Panc1 (cell line): Measurements from ENCODE around the gene ATXN3L. TPM values are rescaled to one million over a fixed set of nuclear protein-coding genes. Genes with fewer than 3 reads are reported as not detected.

Experiments used
- ATAC-seq: fragments of 200-7000 bp; cut with Tn5 transposase; 2 replicates; pipeline ENCODE4 v1.9.1; 2020; ENCODE audit warnings: mild to moderate bottlenecking, moderate library complexity
- BruUV-seq: library from RNA; stranded (reverse); fragments of 400-500 nt; replicated peaks from 2 replicates; lab custom pipeline; 2021; lab: Mats Ljungman, UMichigan
- CTCF ChIA-PET: fragments of 300-600 bp; sonication (Branson Sonifier 250); formaldehyde crosslinking; loops from one replicate; lab custom pipeline; 2022; ENCODE audit warnings: antibody characterized with exemption; lab: Charles Lee
- POLR2A ChIA-PET: fragments of 300-600 bp; sonication (Branson Sonifier 250); formaldehyde crosslinking; loops from one replicate; lab custom pipeline; 2022; ENCODE audit warnings: antibody characterized with exemption; lab: Charles Lee
- DNase-seq: peaks from one replicate; pipeline ENCODE4 v3.0.0-alpha.2; 2010; ENCODE audit warnings: low read depth, low spot score
- H3K27ac ChIP-seq: 2 replicates; pipeline ENCODE4 v1.5.1; 2011; ENCODE audit warnings: mild to moderate bottlenecking, low read length, inconsistent platforms
- H3K27me3 ChIP-seq: fragments of 200-500 bp; sonication (Bioruptor generic); 2 replicates; pipeline ENCODE4 v1.6.0; 2014; ENCODE audit warnings: low read length, inconsistent platforms; ENCODE audit not compliant: control insufficient read depth, insufficient read depth
- H3K36me3 ChIP-seq: fragments of 200-500 bp; sonication (Bioruptor generic); 2 replicates; pipeline ENCODE4 v1.5.1; 2014; ENCODE audit warnings: inconsistent platforms, mild to moderate bottlenecking, low read length, moderate library complexity; ENCODE audit not compliant: control insufficient read depth, insufficient read depth
- H3K4me1 ChIP-seq: 2 replicates; pipeline ENCODE4 v1.5.1; 2011; ENCODE audit warnings: inconsistent platforms, mild to moderate bottlenecking, low read length, moderate library complexity; ENCODE audit not compliant: control insufficient read depth, insufficient read depth
- H3K4me3 ChIP-seq, 2 experiments: 2 replicates each; pipeline ENCODE4 v1.5.1; 2011 to 2012; ENCODE audit warnings: low read depth in 2 of 2, low read length in 2 of 2, mild to moderate bottlenecking in 2 of 2, inconsistent platforms in 1 of 2, moderate library complexity in 1 of 2
- H3K9me3 ChIP-seq: fragments of 200-500 bp; sonication (Bioruptor generic); 2 replicates; pipeline ENCODE4 v1.5.1; 2014; ENCODE audit warnings: low read depth, mild to moderate bottlenecking, inconsistent platforms, low read length, moderate library complexity; ENCODE audit not compliant: control insufficient read depth, insufficient read depth
- CTCF ChIP-seq: fragments of 450-650 bp; IDR thresholded peaks from 2 replicates; pipeline ENCODE4 v1.5.1; 2017; ENCODE audit warnings: mild to moderate bottlenecking
- POLR2AphosphoS5 ChIP-seq: IDR thresholded peaks from 2 replicates; pipeline ENCODE4 v1.6.1; 2012; ENCODE audit warnings: mild to moderate bottlenecking, low read depth, low read length, moderate library complexity
- REST ChIP-seq, 2 experiments: IDR thresholded peaks; 2 replicates each; pipeline ENCODE4 v1.6.1; 2011 to 2012; ENCODE audit warnings: low read depth in 2 of 2, control low read depth in 1 of 2, low read length in 1 of 2, mild to moderate bottlenecking in 1 of 2, moderate library complexity in 1 of 2; ENCODE audit not compliant: insufficient read depth in 1 of 2
- SIN3A ChIP-seq: IDR thresholded peaks from 2 replicates; pipeline ENCODE4 v1.6.1; 2012; ENCODE audit warnings: low read depth, mild to moderate bottlenecking, low read length, moderate library complexity, borderline replicate concordance; ENCODE audit not compliant: insufficient read depth
- TCF7L2 ChIP-seq: IDR thresholded peaks from 2 replicates; pipeline ENCODE4 v1.6.1; 2011; ENCODE audit warnings: mild to moderate bottlenecking, low read depth, low read length, inconsistent platforms
- in situ Hi-C: cut with HindIII; loops from 2 replicates; pipeline ENCODE4 v1.10.0; 2016; ENCODE audit warnings: low sequenced_read_pairs, low pct_unique_long_range_greater_than_20kb
- intact Hi-C: fragments of 100-400 bp; cut with micrococcal nuclease; formaldehyde crosslinking; loops from one replicate; pipeline ENCODE4 v1.10.0; 2022; ENCODE audit not compliant: unreplicated experiment
- total RNA-seq: library from RNA; stranded (reverse); gene quantifications from one replicate; pipeline ENCODE4 v1.2.1, GENCODE V29; 2021; ENCODE audit not compliant: unreplicated experiment

ATXN3L gene
- total RNA-seq, 1 experiment from 2014 or later: not detected

GRCh38 chrX:13271511-13271910 lies 48.3 kb downstream of the ATXN3L start:
- TF ChIP-seq CTCF (no peak), REST (IDR thresholded peaks at IDR 0.05; ENCODE audit: insufficient read depth in 1 of 2, low read depth in 2 of 2, low read length in 1 of 2) (no peak), POLR2AphosphoS5 (no peak), SIN3A (no peak)
- no peaks in the 10 kb centered on the region for H3K36me3 ChIP-seq
- POLR2A ChIA-PET: no interaction called here
- BruUV-seq: no TSS peak
- H3K4me1 ChIP-seq: no peaks in the 10 kb centered on the region
- in situ Hi-C loops: no loop called here
- H3K27ac ChIP-seq: no peak overlapping the region
- ATAC-seq (no peak), DNase-seq (no peak)
- no peak overlapping the region for H3K4me3 ChIP-seq
- no peaks in the 10 kb centered on the region for H3K9me3 ChIP-seq
- CTCF ChIA-PET: no interaction called here
- H3K27me3 ChIP-seq: no peaks in the 10 kb centered on the region
- intact Hi-C loops: no loop called here

GRCh38 chrX:13270360-13270759 lies 49.5 kb downstream of the ATXN3L start:
- in situ Hi-C loops: no loop called here
- POLR2A ChIA-PET: no interaction called here
- ATAC-seq (no peak), DNase-seq (no peak)
- H3K36me3 ChIP-seq: no peaks in the 10 kb centered on the region
- TF ChIP-seq CTCF (no peak), POLR2AphosphoS5 (no peak), TCF7L2 (no peak), SIN3A (no peak), REST (IDR thresholded peaks at IDR 0.05; ENCODE audit: insufficient read depth in 1 of 2, low read depth in 2 of 2, low read length in 1 of 2) (no peak)
- H3K27me3 ChIP-seq: no peaks in the 10 kb centered on the region
- no TSS peak for BruUV-seq
- no peaks in the 10 kb centered on the region for H3K4me1 ChIP-seq
- H3K27ac ChIP-seq: no peak overlapping the region
- no peaks in the 10 kb centered on the region for H3K9me3 ChIP-seq
- CTCF ChIA-PET: no interaction called here
- no peak overlapping the region for H3K4me3 ChIP-seq
- intact Hi-C loops: no loop called here
